ENCODE measurements around the gene PDK2.
"Not testable (repeated sequence)": the region's sequence is repeated elsewhere in the genome, so short reads cannot be mapped to it uniquely, and the experiment has no call there.

PDK2 gene

DNA sequence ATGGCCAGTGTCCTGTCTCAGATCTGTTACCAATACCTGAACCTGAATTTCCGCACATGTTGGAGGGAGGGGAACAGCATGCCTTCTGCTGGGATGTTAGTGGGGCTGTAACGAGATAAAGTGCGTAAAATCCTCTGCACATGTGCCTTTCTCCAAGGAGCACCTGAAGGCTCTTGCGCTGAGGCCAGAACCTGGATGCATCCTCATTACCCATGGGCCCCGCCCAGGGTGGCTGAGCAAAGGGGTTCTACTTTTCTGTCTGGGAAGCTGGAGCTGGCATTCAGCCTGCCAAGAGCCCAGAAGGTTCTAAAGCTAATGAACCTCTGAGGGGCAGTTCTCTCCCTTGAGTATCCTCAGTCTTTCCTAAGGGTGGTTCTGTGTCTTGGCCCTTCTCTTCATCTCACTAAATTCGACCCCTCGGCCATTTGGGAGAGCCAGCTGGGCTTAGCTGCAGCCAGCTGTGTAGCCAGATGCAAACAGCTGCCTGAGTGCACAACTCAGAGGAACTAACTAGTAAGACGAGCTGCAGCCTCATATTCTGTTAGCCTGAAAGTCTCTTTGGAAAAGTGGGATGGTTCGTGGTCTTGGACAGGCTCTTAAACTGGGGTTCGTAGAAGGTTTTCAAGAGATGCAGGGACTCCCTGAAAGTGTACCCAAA, 36.7 kb upstream of the PDK2 start:
- no peak for DNase-seq (ENCODE audit: low read depth in 2 of 2)

DNA sequence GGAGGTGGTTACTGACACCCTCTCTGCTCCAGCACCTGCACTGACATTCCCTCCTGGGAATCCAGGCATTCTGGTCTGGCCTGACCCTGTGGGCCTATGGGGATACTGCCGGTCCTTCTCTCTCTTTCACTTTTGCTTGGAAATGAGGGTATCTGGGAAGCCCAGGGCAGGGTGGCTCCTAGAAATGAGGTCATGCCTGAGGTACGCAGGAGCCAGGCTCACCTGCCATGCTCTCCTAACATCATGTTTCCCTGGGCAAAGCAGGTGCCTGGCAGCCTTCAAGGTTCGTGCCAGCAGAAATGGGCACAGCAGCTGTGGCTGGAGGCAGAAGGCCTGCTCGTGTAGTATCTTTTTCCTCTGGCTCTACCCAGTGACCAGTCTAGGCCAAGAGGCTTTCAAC, 35.9 kb upstream of the PDK2 start:
- no peak for DNase-seq (ENCODE audit: low read depth in 2 of 2)

- no peak for DNase-seq (ENCODE audit: low read depth in 2 of 2)
Observed at GRCh38 chr17:50059759-50060273, 35.3 kb upstream of the PDK2 start.

DNA sequence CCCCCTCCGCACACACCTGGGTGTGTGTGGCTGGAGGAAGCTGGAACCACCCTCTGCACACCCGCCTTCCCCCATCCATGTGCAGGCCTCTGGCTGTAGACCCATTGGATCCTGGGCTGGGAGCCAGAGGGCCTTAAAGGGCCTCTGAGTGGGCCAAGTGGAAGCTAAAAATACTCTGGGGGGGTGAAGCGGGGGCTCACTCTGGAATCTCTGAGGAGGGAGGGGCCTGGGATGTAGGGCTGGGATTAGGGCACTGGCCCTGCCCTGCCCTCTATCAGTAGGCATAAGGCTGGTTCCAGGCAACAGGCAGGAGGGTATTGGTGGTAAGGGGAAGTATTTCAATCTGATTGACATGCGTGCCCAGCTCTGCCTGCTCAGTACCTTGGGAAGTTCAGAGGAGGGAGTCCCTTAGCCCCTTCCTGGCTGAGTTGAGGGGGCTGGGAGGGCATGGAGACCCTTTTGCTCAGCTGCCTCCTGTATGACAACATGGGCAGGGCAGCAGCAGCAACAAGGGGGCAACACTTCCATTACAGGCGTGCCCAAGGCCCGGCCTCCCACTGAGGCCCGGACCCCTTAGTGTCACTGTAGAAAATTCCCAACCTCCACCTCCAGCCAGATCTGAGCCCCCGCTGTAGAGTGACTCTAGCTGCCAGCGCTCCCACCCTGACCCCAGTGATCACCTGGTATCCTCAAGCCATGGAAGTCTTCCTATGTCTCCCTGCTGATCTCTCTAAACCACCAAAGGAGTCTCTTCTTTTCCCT, 34.0 kb upstream of the PDK2 start:
- no peak for DNase-seq (ENCODE audit: low read depth in 2 of 2)

DNA sequence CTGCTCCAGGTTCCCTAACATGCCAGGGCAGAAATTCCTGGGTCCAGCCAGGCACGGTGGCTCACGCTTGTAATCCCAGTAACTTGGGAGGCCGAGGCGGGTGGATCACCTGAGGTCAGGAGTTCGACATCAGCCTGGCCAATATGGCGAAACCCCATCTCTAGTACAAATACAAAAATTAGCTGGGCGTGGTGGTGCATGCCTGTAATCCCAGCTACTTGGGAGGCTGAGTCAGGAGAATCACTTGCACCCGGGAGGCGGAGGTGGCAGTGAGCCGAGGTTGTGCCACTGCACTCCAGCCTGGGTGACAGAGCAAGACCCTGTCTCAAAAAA, 33.5 kb upstream of the PDK2 start:
- DNase-seq (ENCODE audit: low read depth in 2 of 2), result not testable (repeated sequence)

- DNase-seq (ENCODE audit: low read depth in 2 of 2), result no peak
Observed at GRCh38 chr17:50062293-50063243, 32.6 kb upstream of the PDK2 start.

DNA sequence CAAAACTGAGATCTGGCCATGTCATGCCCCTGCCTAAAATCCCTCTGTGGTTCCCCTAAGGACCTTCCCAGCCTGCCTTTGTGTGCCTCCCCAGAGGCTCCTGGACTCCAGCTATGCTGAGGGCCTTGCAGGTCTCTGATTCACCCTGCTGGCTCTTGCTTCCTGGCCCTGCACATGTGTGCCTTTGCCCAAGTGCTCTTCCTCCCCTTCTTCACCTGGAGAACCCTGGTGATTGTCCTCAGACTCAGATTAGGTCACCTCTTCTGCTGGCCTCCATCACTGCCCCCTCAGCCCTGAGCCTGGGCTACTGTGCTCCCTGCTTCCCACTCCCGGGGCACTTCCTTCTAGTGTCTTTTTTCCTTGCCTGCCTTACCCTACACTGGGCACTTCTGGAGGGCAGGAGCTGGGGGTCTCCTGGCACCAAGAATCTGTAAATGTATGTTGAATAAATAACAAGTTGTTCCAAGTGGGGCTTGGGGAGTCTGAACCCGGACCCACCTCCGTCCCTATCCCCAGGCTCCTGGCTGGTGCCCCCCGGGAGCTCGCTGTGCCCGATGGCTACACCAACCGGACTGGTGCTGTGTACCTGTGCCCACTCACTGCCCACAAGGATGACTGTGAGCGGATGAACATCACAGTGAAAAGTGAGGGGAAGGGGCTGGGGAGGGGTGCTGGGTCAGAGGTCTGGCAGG, 31.4 kb upstream of the PDK2 start:
- no peak for DNase-seq (ENCODE audit: low read depth in 2 of 2)

GRCh38 chr17:50064253-50065001, 30.7 kb upstream of the PDK2 start:
- DNase-seq (ENCODE audit: low read depth in 2 of 2), result no peak

DNA sequence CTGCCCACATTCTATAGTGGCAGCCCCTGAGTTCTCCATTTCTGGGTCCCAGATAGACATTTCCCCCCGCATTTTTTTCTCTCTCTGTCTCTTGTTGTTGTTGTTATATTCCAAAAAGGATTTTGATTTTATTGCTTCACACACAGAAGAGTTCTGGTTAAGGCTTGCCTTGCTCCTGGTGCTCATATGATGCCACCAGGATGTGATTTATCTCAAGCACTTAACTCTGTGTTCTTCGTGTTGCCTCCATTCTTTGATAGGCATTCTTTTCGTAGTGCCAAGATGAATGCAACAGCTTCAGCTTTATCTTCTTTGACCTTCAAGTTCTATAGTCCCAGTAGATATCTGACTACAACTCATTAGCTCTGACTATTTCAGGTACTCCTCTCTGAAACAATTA, 30.1 kb upstream of the PDK2 start:
- DNase-seq (ENCODE audit: low read depth in 2 of 2), result no peak

- DNase-seq (ENCODE audit: low read depth in 2 of 2), result no peak
Observed at GRCh38 chr17:50066995-50067394, 28.2 kb upstream of the PDK2 start.

GRCh38 chr17:50067996-50068395, 27.2 kb upstream of the PDK2 start:
- DNase-seq (ENCODE audit: low read depth in 2 of 2), result no peak

- no peak for DNase-seq (ENCODE audit: low read depth in 2 of 2)
Observed at GRCh38 chr17:50070908-50071680, 24.1 kb upstream of the PDK2 start.

- no peak for DNase-seq (ENCODE audit: low read depth in 2 of 2)
Observed at GRCh38 chr17:50071692-50072091, 23.5 kb upstream of the PDK2 start.

- DNase-seq (ENCODE audit: low read depth in 2 of 2), result no peak
Observed at GRCh38 chr17:50072130-50072529, 23.0 kb upstream of the PDK2 start.

DNA sequence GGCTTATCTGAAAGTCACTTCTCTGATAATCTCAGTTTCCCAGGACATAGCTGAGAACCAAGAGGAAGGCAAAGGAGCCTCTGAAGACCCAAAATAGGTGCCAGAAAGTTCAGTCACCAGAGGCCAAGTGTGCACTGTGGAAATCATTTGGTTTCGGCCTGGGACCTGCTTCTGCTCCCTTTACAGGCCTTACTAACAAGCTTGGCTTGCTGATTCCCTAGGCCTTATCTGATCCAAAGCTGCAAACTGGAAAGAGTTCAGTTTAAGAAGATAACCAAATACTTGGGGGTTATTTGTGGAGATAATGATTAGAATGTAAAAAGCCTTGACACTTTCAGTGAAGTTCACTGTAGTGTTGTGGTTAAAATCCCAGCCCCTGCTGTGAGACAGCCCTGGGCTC, 22.2 kb upstream of the PDK2 start:
- DNase-seq (ENCODE audit: low read depth in 2 of 2), result no peak

DNA sequence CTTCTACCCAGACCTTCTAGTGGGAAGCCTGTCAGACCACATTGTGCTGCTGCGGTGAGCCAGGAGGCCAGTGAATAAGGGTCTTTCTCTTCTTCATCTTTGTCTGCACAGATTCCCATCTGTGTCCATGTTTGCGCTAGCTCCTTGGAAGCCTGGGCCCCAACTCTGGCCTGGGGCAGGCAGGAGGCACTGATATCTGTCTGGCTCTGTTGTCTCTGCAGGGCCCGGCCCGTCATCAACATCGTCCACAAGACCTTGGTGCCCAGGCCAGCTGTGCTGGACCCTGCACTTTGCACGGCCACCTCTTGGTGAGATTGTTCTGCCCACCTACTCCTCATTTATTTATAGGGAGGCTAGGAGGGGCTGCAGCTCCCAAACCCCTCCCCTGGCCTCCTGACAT, 20.9 kb upstream of the PDK2 start:
- no peak for DNase-seq (ENCODE audit: low read depth in 2 of 2)

DNA sequence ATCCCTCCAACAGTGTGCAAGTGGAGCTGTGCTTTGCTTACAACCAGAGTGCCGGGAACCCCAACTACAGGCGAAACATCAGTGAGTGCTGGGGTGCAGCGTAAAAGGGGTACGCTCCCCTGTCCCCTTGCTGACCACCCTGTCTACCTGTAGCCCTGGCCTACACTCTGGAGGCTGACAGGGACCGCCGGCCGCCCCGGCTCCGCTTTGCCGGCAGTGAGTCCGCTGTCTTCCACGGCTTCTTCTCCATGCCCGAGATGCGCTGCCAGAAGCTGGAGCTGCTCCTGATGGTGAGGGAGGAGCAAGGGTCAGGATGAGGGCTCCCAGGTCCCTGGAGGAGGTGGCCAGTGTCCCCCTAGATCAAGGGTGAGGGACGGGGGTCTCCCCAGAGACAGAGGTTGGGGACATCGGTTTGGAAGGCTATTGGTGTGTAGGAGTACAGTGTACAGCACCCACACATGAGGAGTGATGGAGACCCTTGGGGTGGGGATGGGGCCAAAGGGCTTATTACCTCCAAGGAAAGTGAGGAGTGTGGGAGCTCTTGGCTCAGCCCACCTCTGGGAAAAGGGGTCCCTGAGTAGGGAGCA, 19.6 kb upstream of the PDK2 start:
- no peak for DNase-seq (ENCODE audit: low read depth in 2 of 2)

GRCh38 chr17:50076221-50076590, 18.9 kb upstream of the PDK2 start:
- no peak for DNase-seq (ENCODE audit: low read depth in 2 of 2)

- DNase-seq (ENCODE audit: low read depth in 2 of 2), result no peak
Observed at GRCh38 chr17:50076591-50077235, 18.4 kb upstream of the PDK2 start.

Measured in stimulated activated CD4-positive, alpha-beta T cell treated with anti-CD3 and anti-CD28 coated beads, Interleukin-12 subunit alpha, Interleukin-12 subunit beta, amount 100 ng/mL, for 24 hours (primary cell).